Urinary bladder (tissue), 4 donors: ENCODE data around the gene SERAC1. TPM values are rescaled to one million over a fixed set of nuclear protein-coding genes. Genes with fewer than 3 reads are reported as not detected.
A peak's percentile ranks its signal among the peaks of the same experiment; 100 is the strongest.

Experiments used
- DNase-seq: peaks from one replicate; pipeline ENCODE4 v3.0.0-alpha.2; 2015; ENCODE audit errors: extremely low spot score
- H3K27ac ChIP-seq: one replicate; pipeline ENCODE4 v1.5.1; 2013; ENCODE audit warnings: low read depth, mild to moderate bottlenecking, moderate library complexity
- H3K36me3 ChIP-seq: one replicate; pipeline ENCODE4 v1.6.1; 2013; ENCODE audit warnings: mild to moderate bottlenecking, moderate library complexity; ENCODE audit not compliant: insufficient read depth
- H3K4me1 ChIP-seq: one replicate; pipeline ENCODE4 v1.6.1; 2013; ENCODE audit warnings: mild to moderate bottlenecking, moderate library complexity; ENCODE audit not compliant: insufficient read depth
- H3K4me3 ChIP-seq: one replicate; pipeline ENCODE4 v1.5.1; 2013; ENCODE audit warnings: low read depth, low read length
- WGBS: extraction: QIAGEN DNeasy Blood & Tissue Kit; methylation state at CpG from one replicate; pipeline ENCODE4 v1.1.7; 2013; 5-methylcytosine and 5-hydroxymethylcytosine counted together
- polyA plus RNA-seq: library from polyadenylated mRNA; stranded (reverse); fragments of 200-250 nt; gene quantifications from one replicate; pipeline ENCODE4 v1.2.3, GENCODE V29; 2013
- total RNA-seq: library from RNA; depleted of rRNA; stranded (reverse); fragments of >200 nt; gene quantifications from one replicate; pipeline ENCODE4 v1.2.3, GENCODE V29; 2014
- donor health status: healthy with polysubstance abuse.
- donor health status: healthy.

SERAC1 gene
- total and polyA plus RNA-seq, 2 donors: 5.1 to 11.3 TPM

- DNase-seq: no peak
- Histone ChIP-seq H3K4me3 (no peak overlapping the region), H3K36me3 (no peaks in the 10 kb centered on the region), H3K4me1 (no peaks in the 10 kb centered on the region), H3K27ac (no peak overlapping the region)
- WGBS: 19% methylated on average over 16 of the region's 16 CpGs
These were observed 95.9 kb downstream of the SERAC1 start for GRCh38 chr6:158072083-158072721.

GRCh38 chr6:158071121-158072082 is 96.7 kb downstream of the SERAC1 start:
- 89% methylated on average over 34 of the region's 34 CpGs for WGBS
- no peak for DNase-seq

GRCh38 chr6:158070513-158070912 is 97.5 kb downstream of the SERAC1 start:
- WGBS: 90% methylated on average over 10 of the region's 10 CpGs
- H3K4me1 ChIP-seq: no peaks in the 10 kb centered on the region
- no peak overlapping the region for H3K27ac ChIP-seq
- no peak for DNase-seq
- no peaks in the 10 kb centered on the region for H3K36me3 ChIP-seq
- H3K4me3 ChIP-seq: no peak overlapping the region

More at GRCh38 chr6:158071121-158072082, 96.7 kb downstream of the SERAC1 start:
- Histone ChIP-seq H3K27ac (no peak overlapping the region), H3K36me3 (no peaks in the 10 kb centered on the region), H3K4me3 (no peak overlapping the region), H3K4me1 (no peaks in the 10 kb centered on the region)

- no peak overlapping the region for H3K27ac ChIP-seq
- WGBS: 84% methylated on average over 6 of the region's 6 CpGs
- no peaks in the 10 kb centered on the region for H3K36me3 ChIP-seq
- no peak overlapping the region for H3K4me3 ChIP-seq
- DNase-seq: no peak
- no peaks in the 10 kb centered on the region for H3K4me1 ChIP-seq
These were observed 98.3 kb downstream of the SERAC1 start for GRCh38 chr6:158069800-158070195.

GRCh38 chr6:158068893-158069799 is 98.9 kb downstream of the SERAC1 start:
- no peak for DNase-seq
- no peaks in the 10 kb centered on the region for H3K36me3 ChIP-seq
- WGBS: 78% methylated on average over 14 of the region's 14 CpGs
- peak overlapping the region; percentile 3 for H3K27ac ChIP-seq
- no peak overlapping the region for H3K4me3 ChIP-seq
- no peaks in the 10 kb centered on the region for H3K4me1 ChIP-seq

GRCh38 chr6:158068156-158068892 is 99.7 kb downstream of the SERAC1 start:
- DNase-seq: no peak
- H3K4me3 ChIP-seq: no peak overlapping the region
- peak overlapping the region; percentile 3 for H3K27ac ChIP-seq
- H3K36me3 ChIP-seq: no peaks in the 10 kb centered on the region
- no peaks in the 10 kb centered on the region for H3K4me1 ChIP-seq
- 88% methylated on average over 10 of the region's 10 CpGs for WGBS

GRCh38 chr6:158067436-158068015 is 100.5 kb downstream of the SERAC1 start:
- 89% methylated on average over 10 of the region's 10 CpGs for WGBS
- Histone ChIP-seq H3K4me1 (no peaks in the 10 kb centered on the region), H3K27ac (no peak overlapping the region), H3K4me3 (no peak overlapping the region), H3K36me3 (no peaks in the 10 kb centered on the region)
- no peak for DNase-seq

GRCh38 chr6:158066136-158066781 is 101.8 kb downstream of the SERAC1 start:
- no peak overlapping the region for H3K4me3 ChIP-seq
- no peak overlapping the region for H3K27ac ChIP-seq
- no peaks in the 10 kb centered on the region for H3K36me3 ChIP-seq
- DNase-seq: no peak
- 93% methylated on average over 23 of the region's 23 CpGs for WGBS
- H3K4me1 ChIP-seq: no peaks in the 10 kb centered on the region

- WGBS: 90% methylated on average over 24 of the region's 24 CpGs
- Histone ChIP-seq H3K36me3 (no peaks in the 10 kb centered on the region), H3K27ac (no peak overlapping the region), H3K4me3 (no peak overlapping the region), H3K4me1 (peaks cover 4% of the 10 kb centered on the region)
- no peak for DNase-seq
These were observed 103.3 kb downstream of the SERAC1 start for GRCh38 chr6:158064725-158065251.

GRCh38 chr6:158063736-158064135 is 104.3 kb downstream of the SERAC1 start:
- DNase-seq: no peak
- Histone ChIP-seq H3K36me3 (no peaks in the 10 kb centered on the region), H3K4me1 (peaks cover 4% of the 10 kb centered on the region), H3K4me3 (no peak overlapping the region), H3K27ac (no peak overlapping the region)
- 97% methylated on average over 11 of the region's 11 CpGs for WGBS

GRCh38 chr6:158061709-158062461 is 106.2 kb downstream of the SERAC1 start:
- H3K27ac ChIP-seq: no peak overlapping the region
- H3K4me1 ChIP-seq: peaks cover 4% of the 10 kb centered on the region
- no peak for DNase-seq
- 97% methylated on average over 29 of the region's 29 CpGs for WGBS
- H3K4me3 ChIP-seq: no peak overlapping the region
- no peaks in the 10 kb centered on the region for H3K36me3 ChIP-seq
